OCI-LY1 (cell line): Measurements from ENCODE around the gene CEMIP2.

ENCODE experiments used
- EZH2 ChIP-seq: fragments of 200-600 bp; sonication (generic), shearing (Covaris generic); IDR thresholded peaks from 2 replicates; pipeline ENCODE4 v1.8.0; 2017; ENCODE audit warnings: borderline replicate concordance, mixed run types, mild to moderate bottlenecking, antibody characterized with exemption, low read length, moderate library complexity, mixed read lengths
- TF ChIP-seq, protein P1 (sequence below): fragments of 200-600 bp; sonication (generic), shearing (Covaris generic); IDR thresholded peaks from 2 replicates; pipeline ENCODE4 v1.5.1; 2017; ENCODE audit warnings: mild to moderate bottlenecking, antibody characterized with exemption, low read length, moderate library complexity, mixed read lengths

DNA sequence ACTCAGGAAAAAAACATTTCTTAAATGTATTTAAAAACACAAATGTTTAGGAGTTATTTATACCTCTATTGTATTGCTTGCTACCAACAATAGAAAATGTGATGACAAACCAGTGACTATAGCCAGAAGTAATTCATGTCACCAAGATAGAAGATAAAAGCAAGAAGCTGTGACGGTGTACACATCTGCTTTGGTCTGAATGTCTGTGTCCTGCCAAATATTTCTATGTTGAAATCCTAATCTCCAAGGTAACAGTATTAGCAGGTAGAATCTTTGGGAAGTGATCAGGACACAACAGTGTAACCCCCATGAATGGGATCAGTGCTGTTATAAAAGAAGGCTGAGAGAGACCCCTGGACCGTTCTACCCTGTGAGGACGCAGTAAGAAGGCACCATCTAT is 74.7 kb downstream of the CEMIP2 start:
- TF ChIP-seq, protein P1, sequence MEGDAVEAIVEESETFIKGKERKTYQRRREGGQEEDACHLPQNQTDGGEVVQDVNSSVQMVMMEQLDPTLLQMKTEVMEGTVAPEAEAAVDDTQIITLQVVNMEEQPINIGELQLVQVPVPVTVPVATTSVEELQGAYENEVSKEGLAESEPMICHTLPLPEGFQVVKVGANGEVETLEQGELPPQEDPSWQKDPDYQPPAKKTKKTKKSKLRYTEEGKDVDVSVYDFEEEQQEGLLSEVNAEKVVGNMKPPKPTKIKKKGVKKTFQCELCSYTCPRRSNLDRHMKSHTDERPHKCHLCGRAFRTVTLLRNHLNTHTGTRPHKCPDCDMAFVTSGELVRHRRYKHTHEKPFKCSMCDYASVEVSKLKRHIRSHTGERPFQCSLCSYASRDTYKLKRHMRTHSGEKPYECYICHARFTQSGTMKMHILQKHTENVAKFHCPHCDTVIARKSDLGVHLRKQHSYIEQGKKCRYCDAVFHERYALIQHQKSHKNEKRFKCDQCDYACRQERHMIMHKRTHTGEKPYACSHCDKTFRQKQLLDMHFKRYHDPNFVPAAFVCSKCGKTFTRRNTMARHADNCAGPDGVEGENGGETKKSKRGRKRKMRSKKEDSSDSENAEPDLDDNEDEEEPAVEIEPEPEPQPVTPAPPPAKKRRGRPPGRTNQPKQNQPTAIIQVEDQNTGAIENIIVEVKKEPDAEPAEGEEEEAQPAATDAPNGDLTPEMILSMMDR = no peak
- no peak for TF ChIP-seq EZH2
